ENCODE measurements around the gene TMEM190. TPM values are rescaled to one million over a fixed set of nuclear protein-coding genes. Genes with fewer than 3 reads are reported as not detected.

TMEM190 gene
- total and polyA plus RNA-seq, 2 experiments from 2014 or later: 6.6 TPM; not detected in 1

- Histone ChIP-seq H4K20me1 (ENCODE audit: insufficient read depth, poor library complexity, severe bottlenecking) (peaks cover 43% of the 10 kb centered on the region), H3K4me3 (peak overlapping the region; percentile 15), H3K27me3 (no peaks in the 10 kb centered on the region), H3K27ac (peak overlapping the region; percentile 87), H3K79me2 (peaks cover 53% of the 10 kb centered on the region), H3K4me2 (peak overlapping the region; percentile 67), H3K4me1 (ENCODE audit: insufficient read depth) (peaks cover 38% of the 10 kb centered on the region), H3K9me3 (ENCODE audit: low read depth) (no peaks in the 10 kb centered on the region), H3K36me3 (replicated peaks; ENCODE audit: insufficient read depth, low read depth) (no peaks in the 10 kb centered on the region), H2AFZ (peak overlapping the region; percentile 54), H3K9me2 (replicated peaks; ENCODE audit: insufficient read depth) (no peaks in the 10 kb centered on the region)
- WGBS (ENCODE audit: low lambda C conversion rate, missing lambda C conversion rate): 6% methylated on average over 34 of the region's 34 CpGs
- peak; percentile 95 for DNase-seq (ENCODE audit: low spot score)
- no peak for TF ChIP-seq EZH2 (IDR thresholded peaks at IDR 0.05; ENCODE audit: borderline replicate concordance)
- no peak for TF ChIP-seq EZH2phosphoT487 (IDR thresholded peaks at IDR 0.05; ENCODE audit: low read depth, severe bottlenecking, unreplicated experiment)
- TF ChIP-seq, protein P1, sequence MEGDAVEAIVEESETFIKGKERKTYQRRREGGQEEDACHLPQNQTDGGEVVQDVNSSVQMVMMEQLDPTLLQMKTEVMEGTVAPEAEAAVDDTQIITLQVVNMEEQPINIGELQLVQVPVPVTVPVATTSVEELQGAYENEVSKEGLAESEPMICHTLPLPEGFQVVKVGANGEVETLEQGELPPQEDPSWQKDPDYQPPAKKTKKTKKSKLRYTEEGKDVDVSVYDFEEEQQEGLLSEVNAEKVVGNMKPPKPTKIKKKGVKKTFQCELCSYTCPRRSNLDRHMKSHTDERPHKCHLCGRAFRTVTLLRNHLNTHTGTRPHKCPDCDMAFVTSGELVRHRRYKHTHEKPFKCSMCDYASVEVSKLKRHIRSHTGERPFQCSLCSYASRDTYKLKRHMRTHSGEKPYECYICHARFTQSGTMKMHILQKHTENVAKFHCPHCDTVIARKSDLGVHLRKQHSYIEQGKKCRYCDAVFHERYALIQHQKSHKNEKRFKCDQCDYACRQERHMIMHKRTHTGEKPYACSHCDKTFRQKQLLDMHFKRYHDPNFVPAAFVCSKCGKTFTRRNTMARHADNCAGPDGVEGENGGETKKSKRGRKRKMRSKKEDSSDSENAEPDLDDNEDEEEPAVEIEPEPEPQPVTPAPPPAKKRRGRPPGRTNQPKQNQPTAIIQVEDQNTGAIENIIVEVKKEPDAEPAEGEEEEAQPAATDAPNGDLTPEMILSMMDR (IDR thresholded peaks at IDR 0.05; ENCODE audit: poor library complexity): no peak
These were observed 8.5 kb downstream of the TMEM190 start for GRCh38 chr19:55384920-55385723.

GRCh38 chr19:55385724-55386492 lies 9.3 kb downstream of the TMEM190 start, which contains the start of gene RPL28:
Gene RPL28 (plus strand): TSS chr19:55385932. CDS start chr19:55386358, 426 bp downstream.
- Histone ChIP-seq H3K9me2 (replicated peaks; ENCODE audit: insufficient read depth) (no peaks in the 10 kb centered on the region), H3K9me3 (ENCODE audit: low read depth) (no peaks in the 10 kb centered on the region), H3K4me2 (peak within 1 kb of the TSS; percentile 100), H4K20me1 (ENCODE audit: insufficient read depth, poor library complexity, severe bottlenecking) (peaks cover 50% of the 10 kb centered on the region), H2AFZ (peak within 1 kb of the TSS; percentile 54), H3K4me3 (peak within 1 kb of the TSS; percentile 35), H3K27ac (peak within 1 kb of the TSS; percentile 87), H3K4me1 (ENCODE audit: insufficient read depth) (peaks cover 38% of the 10 kb centered on the region), H3K79me2 (peaks cover 53% of the 10 kb centered on the region), H3K27me3 (no peaks in the 10 kb centered on the region), H3K36me3 (replicated peaks; ENCODE audit: insufficient read depth, low read depth) (no peaks in the 10 kb centered on the region)
- WGBS (ENCODE audit: low lambda C conversion rate, missing lambda C conversion rate): 1% methylated on average over 62 of the region's 68 CpGs
- TF ChIP-seq, protein P1 (IDR thresholded peaks at IDR 0.05; ENCODE audit: poor library complexity): no peak
- no peak for TF ChIP-seq EZH2phosphoT487 (IDR thresholded peaks at IDR 0.05; ENCODE audit: low read depth, severe bottlenecking, unreplicated experiment)
- TF ChIP-seq EZH2 (IDR thresholded peaks at IDR 0.05; ENCODE audit: borderline replicate concordance): no peak
- peak; percentile 98 for DNase-seq (ENCODE audit: low spot score)

DNA sequence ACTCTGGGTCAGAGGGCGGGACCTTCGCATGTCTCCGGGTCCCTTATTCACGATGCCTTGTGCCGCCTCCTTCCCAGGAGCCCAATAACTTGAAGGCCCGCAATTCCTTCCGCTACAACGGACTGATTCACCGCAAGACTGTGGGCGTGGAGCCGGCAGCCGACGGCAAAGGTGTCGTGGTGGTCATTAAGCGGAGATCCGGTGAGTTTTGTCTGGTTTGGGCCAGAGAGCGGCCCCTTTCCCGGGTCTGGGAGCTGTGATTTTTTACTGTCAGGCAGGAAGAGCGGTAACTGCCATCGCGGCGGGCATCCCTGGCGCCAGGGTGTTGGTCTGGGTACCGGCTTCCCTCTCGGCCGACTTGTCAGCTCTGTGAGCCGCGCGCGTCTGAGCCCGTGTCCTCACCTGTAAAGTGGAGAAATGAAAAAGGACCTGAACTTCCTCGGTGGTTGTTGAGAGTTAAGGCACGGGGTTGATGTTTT lies 9.9 kb downstream of the TMEM190 start:
- H3K27ac ChIP-seq: peak overlapping the region; percentile 56
- H3K4me2 ChIP-seq: peak overlapping the region; percentile 100
- no peak for DNase-seq (ENCODE audit: low spot score)
- peaks cover 38% of the 10 kb centered on the region for H3K4me1 ChIP-seq (ENCODE audit: insufficient read depth)
- peaks cover 53% of the 10 kb centered on the region for H3K79me2 ChIP-seq
- TF ChIP-seq EZH2 (IDR thresholded peaks at IDR 0.05; ENCODE audit: borderline replicate concordance) (no peak), EZH2phosphoT487 (IDR thresholded peaks at IDR 0.05; ENCODE audit: low read depth, severe bottlenecking, unreplicated experiment) (no peak)
- TF ChIP-seq, protein P1 (IDR thresholded peaks at IDR 0.05; ENCODE audit: poor library complexity): no peak
- H3K9me3 ChIP-seq (ENCODE audit: low read depth): no peaks in the 10 kb centered on the region
- H3K4me3 ChIP-seq: peak overlapping the region; percentile 35
- no peak overlapping the region for H2AFZ ChIP-seq
- WGBS (ENCODE audit: low lambda C conversion rate, missing lambda C conversion rate): 5% methylated on average over 33 of the region's 33 CpGs
- peaks cover 50% of the 10 kb centered on the region for H4K20me1 ChIP-seq (ENCODE audit: insufficient read depth, poor library complexity, severe bottlenecking)
- H3K36me3 ChIP-seq (replicated peaks; ENCODE audit: insufficient read depth, low read depth): no peaks in the 10 kb centered on the region
- H3K27me3 ChIP-seq: no peaks in the 10 kb centered on the region
- no peaks in the 10 kb centered on the region for H3K9me2 ChIP-seq (replicated peaks; ENCODE audit: insufficient read depth)

Measured in hepatocyte (in vitro differentiated cells).